ENCODE data around the gene LSM7.
A peak's percentile ranks its signal among the peaks of the same experiment; 100 is the strongest.

Gene LSM7

DNA sequence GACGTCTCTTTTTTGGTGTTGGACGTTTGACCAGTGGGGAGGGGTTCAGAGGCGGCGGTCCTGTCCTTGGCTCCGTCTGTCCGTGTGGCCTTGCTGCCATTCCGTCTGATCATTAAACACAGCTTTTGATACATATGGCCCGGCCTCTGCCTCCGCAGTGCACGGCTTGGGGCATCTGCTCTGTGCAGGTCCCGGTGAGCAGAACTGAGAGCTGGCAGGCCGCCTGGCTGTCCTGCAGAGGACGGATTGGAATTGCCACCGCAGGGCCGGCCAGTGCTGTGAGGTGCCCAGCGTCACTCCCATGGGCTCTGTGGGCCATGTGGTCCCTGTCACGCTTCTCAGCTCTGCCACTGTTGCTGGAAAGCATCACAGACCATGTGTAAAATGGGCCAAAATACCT lies 26.3 kb upstream of the LSM7 start:
- Histone ChIP-seq H2AFZ (ENCODE audit: low read length) (no peak overlapping the region), H3K9me3 (replicated peaks in 1 of 2; ENCODE audit: control insufficient read depth in 2 of 2, insufficient read depth in 1 of 2, low read depth in 1 of 2, low read length in 2 of 2) (no peaks in the 10 kb centered on the region), H3K23ac (ENCODE audit: low read depth, low read length, poor library complexity) (peak overlapping the region; percentile 31), H3K79me1 (ENCODE audit: low read depth, low read length) (peaks cover 2% of the 10 kb centered on the region), H3K4me2 (ENCODE audit: insufficient read depth, low read length, poor library complexity, severe bottlenecking) (no peak overlapping the region), H3K4me1 (ENCODE audit: control insufficient read depth in 2 of 2, insufficient read depth in 1 of 2, low read depth in 1 of 2, low read length in 2 of 2) (no peaks in the 10 kb centered on the region), H3K36me3 (replicated peaks in 1 of 2; ENCODE audit: control insufficient read depth in 2 of 2, insufficient read depth in 2 of 2, low read length in 2 of 2) (peaks cover 7 to 24% of the 10 kb centered on the region in 2 donors), H3K14ac (ENCODE audit: low read length) (no peak overlapping the region), H4K8ac (ENCODE audit: low read depth, low read length) (no peak overlapping the region), H4K91ac (ENCODE audit: low read depth, low read length, poor library complexity) (no peak overlapping the region), H2BK120ac (ENCODE audit: low read depth, low read length) (no peak overlapping the region), H2BK5ac (ENCODE audit: low read length) (no peak overlapping the region), H3K27me3 (ENCODE audit: control insufficient read depth in 3 of 3, insufficient read depth in 3 of 3, low read depth in 1 of 3, low read length in 3 of 3) (peaks cover 0 to 2% (median 2%) of the 10 kb centered on the region in 3 experiments), H2AK5ac (ENCODE audit: low read depth, low read length) (no peak overlapping the region), H3K4me3 (ENCODE audit: low read length in 2 of 2) (no peak overlapping the region), H3K27ac (replicated peaks; ENCODE audit: low read length) (no peak overlapping the region), H3K9ac (ENCODE audit: low read depth, low read length, poor library complexity) (no peak overlapping the region), H2BK12ac (ENCODE audit: low read length) (no peak overlapping the region), H2BK15ac (ENCODE audit: low read length) (no peak overlapping the region), H3K4ac (ENCODE audit: low read length) (no peak overlapping the region), H3K18ac (ENCODE audit: low read length) (no peak overlapping the region)
- DNase-seq (ENCODE audit: low spot score) = no peak
- WGBS, 2 donors (ENCODE audit: extremely low coverage in 2 of 2, insufficient read length in 2 of 2, insufficient replicate concordance in 1 of 2) = no CpG with 5 or more reads among the region's 17 CpGs

DNA sequence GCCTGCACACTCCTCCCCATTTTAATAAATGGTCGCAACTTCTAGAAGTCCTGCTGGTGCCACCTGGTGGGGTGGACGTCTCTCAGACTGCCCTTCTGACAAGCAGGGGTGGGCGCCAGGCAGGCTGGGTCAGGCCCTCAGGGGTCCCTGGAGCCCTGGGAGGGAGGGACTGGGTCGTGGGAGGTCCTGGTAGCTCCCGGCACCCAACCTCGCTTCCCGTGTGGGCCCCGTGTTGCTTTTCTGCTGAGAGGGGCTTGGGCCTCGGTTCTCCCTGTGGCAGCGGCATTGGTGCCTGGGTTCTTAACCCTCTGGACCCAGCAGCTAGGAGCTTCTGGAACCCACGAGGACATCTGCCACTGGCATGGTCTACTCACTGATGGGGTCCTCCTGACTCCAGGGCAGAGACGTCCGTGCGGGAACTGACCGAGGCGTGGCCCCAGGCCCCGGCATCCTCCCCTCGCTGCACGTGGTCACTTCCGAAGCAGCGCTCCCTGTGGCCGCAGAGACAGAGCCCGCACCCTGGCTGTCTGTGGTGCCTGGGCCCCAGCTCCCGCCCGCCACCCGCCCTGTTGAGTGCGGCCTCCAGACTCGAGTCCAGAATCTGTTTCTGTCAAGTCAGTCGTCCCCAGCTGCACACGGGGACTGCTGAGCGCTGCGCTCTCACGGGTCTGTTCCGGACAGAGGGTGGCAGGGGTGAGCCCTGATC lies 25.7 kb upstream of the LSM7 start:
- no peak overlapping the region for H2BK120ac ChIP-seq (ENCODE audit: low read depth, low read length)
- no peak overlapping the region for H2BK5ac ChIP-seq (ENCODE audit: low read length)
- no peak overlapping the region for H2AFZ ChIP-seq (ENCODE audit: low read length)
- no peak for DNase-seq (ENCODE audit: low spot score)
- H3K4me2 ChIP-seq (ENCODE audit: insufficient read depth, low read length, poor library complexity, severe bottlenecking) = no peak overlapping the region
- WGBS, 2 donors (ENCODE audit: extremely low coverage in 2 of 2, insufficient read length in 2 of 2, insufficient replicate concordance in 1 of 2) = no CpG with 5 or more reads among the region's 34 CpGs
- peaks cover 0 to under 1% (median 0%) of the 10 kb centered on the region in 3 experiments for H3K27me3 ChIP-seq (ENCODE audit: control insufficient read depth in 3 of 3, insufficient read depth in 3 of 3, low read depth in 1 of 3, low read length in 3 of 3)
- H3K36me3 ChIP-seq (replicated peaks in 1 of 2; ENCODE audit: control insufficient read depth in 2 of 2, insufficient read depth in 2 of 2, low read length in 2 of 2) = peaks cover 7 to 24% of the 10 kb centered on the region in 2 donors
- peak overlapping the region; percentile 21 for H2AK5ac ChIP-seq (ENCODE audit: low read depth, low read length)
- no peaks in the 10 kb centered on the region for H3K9me3 ChIP-seq (replicated peaks in 1 of 2; ENCODE audit: control insufficient read depth in 2 of 2, insufficient read depth in 1 of 2, low read depth in 1 of 2, low read length in 2 of 2)
- H4K91ac ChIP-seq (ENCODE audit: low read depth, low read length, poor library complexity) = no peak overlapping the region
- H3K4me1 ChIP-seq (ENCODE audit: control insufficient read depth in 2 of 2, insufficient read depth in 1 of 2, low read depth in 1 of 2, low read length in 2 of 2) = no peaks in the 10 kb centered on the region
- H3K9ac ChIP-seq (ENCODE audit: low read depth, low read length, poor library complexity) = no peak overlapping the region
- no peak overlapping the region for H2BK15ac ChIP-seq (ENCODE audit: low read length)
- no peak overlapping the region for H2BK12ac ChIP-seq (ENCODE audit: low read length)
- no peak overlapping the region for H3K14ac ChIP-seq (ENCODE audit: low read length)
- H3K27ac ChIP-seq (replicated peaks; ENCODE audit: low read length) = no peak overlapping the region
- no peak overlapping the region for H3K4ac ChIP-seq (ENCODE audit: low read length)
- H3K18ac ChIP-seq (ENCODE audit: low read length) = no peak overlapping the region
- no peak overlapping the region for H3K4me3 ChIP-seq (ENCODE audit: low read length in 2 of 2)
- H3K23ac ChIP-seq (ENCODE audit: low read depth, low read length, poor library complexity) = peak overlapping the region; percentile 31
- no peak overlapping the region for H4K8ac ChIP-seq (ENCODE audit: low read depth, low read length)
- H3K79me1 ChIP-seq (ENCODE audit: low read depth, low read length) = peaks cover 2% of the 10 kb centered on the region

DNA sequence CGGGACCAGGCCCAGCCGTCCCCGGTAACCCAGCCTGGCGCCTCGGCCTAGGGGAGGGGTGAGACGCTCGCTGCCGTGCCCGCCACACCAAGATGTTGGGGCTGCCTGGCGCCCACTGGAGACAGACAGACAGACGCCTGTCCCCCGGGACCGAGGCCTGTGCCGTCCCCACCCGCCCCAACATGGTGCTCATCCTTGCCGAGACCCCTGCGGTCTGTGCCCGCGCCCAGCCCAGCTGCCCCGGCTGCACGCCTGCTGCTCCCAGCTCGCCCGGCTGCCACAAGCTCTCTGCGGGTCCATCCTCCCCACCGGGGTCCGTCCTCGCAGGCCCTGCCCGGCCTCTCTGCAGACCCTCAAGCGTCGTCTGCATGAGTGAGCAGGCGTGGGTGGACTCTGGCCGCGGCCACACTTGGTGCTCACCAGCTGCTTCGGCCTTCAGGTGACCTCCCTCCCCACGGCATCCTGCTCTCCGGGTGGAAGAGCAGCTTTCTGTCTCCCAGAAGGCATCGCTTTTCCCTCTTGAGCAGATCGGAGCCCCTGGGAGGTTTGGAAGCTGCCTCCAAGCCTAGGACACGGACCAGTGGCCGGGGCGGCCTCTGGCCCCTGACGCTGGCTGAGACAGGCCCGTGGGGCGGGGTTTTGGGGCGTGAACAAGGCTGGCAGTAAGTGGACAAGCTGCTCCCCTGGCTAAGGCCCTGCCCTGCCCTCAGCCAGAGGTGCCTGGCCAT lies 24.9 kb upstream of the LSM7 start:
- Histone ChIP-seq H3K23ac (ENCODE audit: low read depth, low read length, poor library complexity) (no peak overlapping the region), H2BK5ac (ENCODE audit: low read length) (no peak overlapping the region), H2BK12ac (ENCODE audit: low read length) (no peak overlapping the region), H3K27me3 (ENCODE audit: control insufficient read depth in 3 of 3, insufficient read depth in 3 of 3, low read depth in 1 of 3, low read length in 3 of 3) (no peaks in the 10 kb centered on the region), H3K9ac (ENCODE audit: low read depth, low read length, poor library complexity) (no peak overlapping the region), H3K4me1 (ENCODE audit: control insufficient read depth in 2 of 2, insufficient read depth in 1 of 2, low read depth in 1 of 2, low read length in 2 of 2) (no peaks in the 10 kb centered on the region), H3K14ac (ENCODE audit: low read length) (no peak overlapping the region), H4K8ac (ENCODE audit: low read depth, low read length) (no peak overlapping the region), H3K27ac (replicated peaks; ENCODE audit: low read length) (no peak overlapping the region), H3K18ac (ENCODE audit: low read length) (no peak overlapping the region), H3K4ac (ENCODE audit: low read length) (no peak overlapping the region), H4K91ac (ENCODE audit: low read depth, low read length, poor library complexity) (no peak overlapping the region), H2AFZ (ENCODE audit: low read length) (no peak overlapping the region), H3K79me1 (ENCODE audit: low read depth, low read length) (peaks cover 2% of the 10 kb centered on the region), H2AK5ac (ENCODE audit: low read depth, low read length) (no peak overlapping the region), H3K4me3 (ENCODE audit: low read length in 2 of 2) (no peak overlapping the region), H3K9me3 (replicated peaks in 1 of 2; ENCODE audit: control insufficient read depth in 2 of 2, insufficient read depth in 1 of 2, low read depth in 1 of 2, low read length in 2 of 2) (no peaks in the 10 kb centered on the region), H2BK120ac (ENCODE audit: low read depth, low read length) (no peak overlapping the region), H2BK15ac (ENCODE audit: low read length) (no peak overlapping the region), H3K36me3 (replicated peaks in 1 of 2; ENCODE audit: control insufficient read depth in 2 of 2, insufficient read depth in 2 of 2, low read length in 2 of 2) (peaks cover 9 to 24% of the 10 kb centered on the region in 2 donors), H3K4me2 (ENCODE audit: insufficient read depth, low read length, poor library complexity, severe bottlenecking) (no peak overlapping the region)
- no CpG with 5 or more reads among the region's 45 CpGs for WGBS, 2 donors (ENCODE audit: extremely low coverage in 2 of 2, insufficient read length in 2 of 2, insufficient replicate concordance in 1 of 2)
- DNase-seq (ENCODE audit: low spot score) = no peak

DNA sequence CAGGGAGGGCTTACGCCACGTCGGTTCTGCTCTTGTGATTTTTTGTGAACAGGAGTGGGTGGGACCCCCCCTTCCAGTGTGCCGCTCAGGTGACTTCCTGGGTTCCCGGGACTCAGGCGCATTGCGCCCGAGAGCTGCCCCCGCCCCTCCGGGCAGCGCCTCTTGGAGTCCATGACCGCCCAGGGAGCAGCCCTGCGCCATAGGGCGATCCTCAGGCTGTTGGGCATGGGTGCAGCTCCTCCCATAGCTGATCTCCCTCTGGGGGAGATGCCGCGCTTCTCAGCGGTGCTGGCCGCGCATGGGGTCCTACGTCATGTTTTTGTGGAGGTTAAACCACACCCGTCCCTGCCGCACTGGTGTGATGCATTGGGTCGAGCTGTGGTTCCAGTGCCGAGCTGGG lies 23.7 kb upstream of the LSM7 start:
- no peak overlapping the region for H2BK120ac ChIP-seq (ENCODE audit: low read depth, low read length)
- H4K8ac ChIP-seq (ENCODE audit: low read depth, low read length) = peak overlapping the region; percentile 92
- no peak overlapping the region for H4K91ac ChIP-seq (ENCODE audit: low read depth, low read length, poor library complexity)
- DNase-seq (ENCODE audit: low spot score) = no peak
- H3K9ac ChIP-seq (ENCODE audit: low read depth, low read length, poor library complexity) = no peak overlapping the region
- no CpG with 5 or more reads among the region's 24 CpGs for WGBS, 2 donors (ENCODE audit: extremely low coverage in 2 of 2, insufficient read length in 2 of 2, insufficient replicate concordance in 1 of 2)
- no peak overlapping the region for H3K4me3 ChIP-seq (ENCODE audit: low read length in 2 of 2)
- H3K79me1 ChIP-seq (ENCODE audit: low read depth, low read length) = peaks cover 2% of the 10 kb centered on the region
- no peak overlapping the region for H2AFZ ChIP-seq (ENCODE audit: low read length)
- H3K27ac ChIP-seq (replicated peaks; ENCODE audit: low read length) = no peak overlapping the region
- no peaks in the 10 kb centered on the region for H3K4me1 ChIP-seq (ENCODE audit: control insufficient read depth in 2 of 2, insufficient read depth in 1 of 2, low read depth in 1 of 2, low read length in 2 of 2)
- no peak overlapping the region for H2BK15ac ChIP-seq (ENCODE audit: low read length)
- no peak overlapping the region for H3K18ac ChIP-seq (ENCODE audit: low read length)
- no peak overlapping the region for H3K4me2 ChIP-seq (ENCODE audit: insufficient read depth, low read length, poor library complexity, severe bottlenecking)
- no peak overlapping the region for H2AK5ac ChIP-seq (ENCODE audit: low read depth, low read length)
- H2BK5ac ChIP-seq (ENCODE audit: low read length) = peak overlapping the region; percentile 66
- H3K14ac ChIP-seq (ENCODE audit: low read length) = peak overlapping the region; percentile 38
- H3K23ac ChIP-seq (ENCODE audit: low read depth, low read length, poor library complexity) = no peak overlapping the region
- peaks cover 9 to 24% of the 10 kb centered on the region in 2 donors for H3K36me3 ChIP-seq (replicated peaks in 1 of 2; ENCODE audit: control insufficient read depth in 2 of 2, insufficient read depth in 2 of 2, low read length in 2 of 2)
- no peaks in the 10 kb centered on the region for H3K9me3 ChIP-seq (replicated peaks in 1 of 2; ENCODE audit: control insufficient read depth in 2 of 2, insufficient read depth in 1 of 2, low read depth in 1 of 2, low read length in 2 of 2)
- no peak overlapping the region for H2BK12ac ChIP-seq (ENCODE audit: low read length)
- no peak overlapping the region for H3K4ac ChIP-seq (ENCODE audit: low read length)
- no peaks in the 10 kb centered on the region for H3K27me3 ChIP-seq (ENCODE audit: control insufficient read depth in 3 of 3, insufficient read depth in 3 of 3, low read depth in 1 of 3, low read length in 3 of 3)

Data from neuronal stem cell (in vitro differentiated cells).